ENCODE measurements around the gene MRPL34.

The MRPL34 gene

DNA sequence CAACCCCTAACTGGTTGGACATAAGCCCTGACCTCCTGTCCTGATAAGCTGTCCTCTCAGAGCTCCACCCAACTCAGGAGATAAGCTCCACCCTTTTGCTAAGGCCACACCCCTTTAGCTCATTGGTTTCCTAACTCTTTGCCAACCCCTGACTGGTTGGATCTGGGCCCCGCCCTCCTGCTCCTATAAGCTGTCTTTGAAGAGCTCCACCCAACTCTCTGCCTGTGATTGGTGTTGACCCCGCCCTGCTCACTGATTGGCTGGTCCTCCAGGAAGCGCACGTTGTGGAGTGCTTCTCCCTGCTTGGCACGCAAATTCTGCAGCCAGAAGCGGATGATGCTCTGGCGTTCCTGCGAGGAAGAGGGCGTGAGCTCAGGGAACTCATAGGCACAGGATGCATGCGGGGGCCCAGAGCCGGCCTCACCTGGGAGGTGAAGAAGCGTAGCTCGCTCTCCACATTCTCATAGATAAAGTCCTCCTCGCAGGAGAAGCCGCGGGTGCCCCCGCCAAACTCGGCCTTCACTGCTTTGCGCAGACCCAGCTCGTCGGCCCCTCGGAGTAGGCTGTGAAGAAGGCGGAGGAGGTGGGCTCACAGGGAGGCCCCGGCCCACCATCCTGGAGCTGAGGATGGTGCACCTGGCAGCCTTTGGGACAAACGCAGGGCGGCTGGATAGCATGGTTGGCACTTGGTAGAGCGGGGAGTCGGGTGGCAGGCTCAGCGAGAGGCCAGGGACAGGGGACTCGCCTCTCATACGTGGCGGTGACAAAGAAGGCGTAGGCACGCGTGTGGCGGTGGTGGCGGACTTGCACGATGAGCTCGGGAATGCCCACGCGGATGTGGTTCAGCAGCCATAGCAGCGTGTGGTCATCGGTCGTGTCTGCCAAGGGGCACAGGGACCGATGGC is 27.3 kb downstream of the MRPL34 start:
- Histone ChIP-seq H3K9me2 (replicated peaks; ENCODE audit: insufficient read depth, low read length) (no peaks in the 10 kb centered on the region), H3K36me3 (replicated peaks; ENCODE audit: insufficient read depth, low read length) (no peaks in the 10 kb centered on the region), H3K4me2 (ENCODE audit: low read depth, low read length) (no peak overlapping the region), H3F3A (ENCODE audit: insufficient read depth, low read length) (peaks cover 18% of the 10 kb centered on the region), H3K79me2 (ENCODE audit: low read length) (peaks cover 1% of the 10 kb centered on the region), H3K9me3 (replicated peaks; ENCODE audit: insufficient read depth, low read length) (no peaks in the 10 kb centered on the region), H2AFZ (ENCODE audit: low read length) (no peak overlapping the region), H3K9ac (ENCODE audit: low read length) (no peak overlapping the region), H3K4me3 (ENCODE audit: low read length) (no peak overlapping the region), H3K27ac (ENCODE audit: low read length) (no peak overlapping the region), H4K20me1 (ENCODE audit: insufficient read depth, low read length) (no peaks in the 10 kb centered on the region), H3K27me3 (replicated peaks; ENCODE audit: insufficient read depth, low read length) (peaks cover 31% of the 10 kb centered on the region), H3K4me1 (ENCODE audit: low read length) (0 out of 2 replicates have a peak, but pooled peaks cover 5% of the 10 kb centered on the region)
- no peak for TF ChIP-seq EZH2phosphoT487 (IDR thresholded peaks at IDR 0.05; ENCODE audit: low read length)
- no peak for TF ChIP-seq EZH2 (optimal IDR thresholded peaks at IDR 0.05; ENCODE audit: low read depth, low read length)
- TF ChIP-seq, protein P1, sequence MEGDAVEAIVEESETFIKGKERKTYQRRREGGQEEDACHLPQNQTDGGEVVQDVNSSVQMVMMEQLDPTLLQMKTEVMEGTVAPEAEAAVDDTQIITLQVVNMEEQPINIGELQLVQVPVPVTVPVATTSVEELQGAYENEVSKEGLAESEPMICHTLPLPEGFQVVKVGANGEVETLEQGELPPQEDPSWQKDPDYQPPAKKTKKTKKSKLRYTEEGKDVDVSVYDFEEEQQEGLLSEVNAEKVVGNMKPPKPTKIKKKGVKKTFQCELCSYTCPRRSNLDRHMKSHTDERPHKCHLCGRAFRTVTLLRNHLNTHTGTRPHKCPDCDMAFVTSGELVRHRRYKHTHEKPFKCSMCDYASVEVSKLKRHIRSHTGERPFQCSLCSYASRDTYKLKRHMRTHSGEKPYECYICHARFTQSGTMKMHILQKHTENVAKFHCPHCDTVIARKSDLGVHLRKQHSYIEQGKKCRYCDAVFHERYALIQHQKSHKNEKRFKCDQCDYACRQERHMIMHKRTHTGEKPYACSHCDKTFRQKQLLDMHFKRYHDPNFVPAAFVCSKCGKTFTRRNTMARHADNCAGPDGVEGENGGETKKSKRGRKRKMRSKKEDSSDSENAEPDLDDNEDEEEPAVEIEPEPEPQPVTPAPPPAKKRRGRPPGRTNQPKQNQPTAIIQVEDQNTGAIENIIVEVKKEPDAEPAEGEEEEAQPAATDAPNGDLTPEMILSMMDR (IDR thresholded peaks at IDR 0.05; ENCODE audit: low read length) = no peak
- peak; percentile 37 for DNase-seq

DNA sequence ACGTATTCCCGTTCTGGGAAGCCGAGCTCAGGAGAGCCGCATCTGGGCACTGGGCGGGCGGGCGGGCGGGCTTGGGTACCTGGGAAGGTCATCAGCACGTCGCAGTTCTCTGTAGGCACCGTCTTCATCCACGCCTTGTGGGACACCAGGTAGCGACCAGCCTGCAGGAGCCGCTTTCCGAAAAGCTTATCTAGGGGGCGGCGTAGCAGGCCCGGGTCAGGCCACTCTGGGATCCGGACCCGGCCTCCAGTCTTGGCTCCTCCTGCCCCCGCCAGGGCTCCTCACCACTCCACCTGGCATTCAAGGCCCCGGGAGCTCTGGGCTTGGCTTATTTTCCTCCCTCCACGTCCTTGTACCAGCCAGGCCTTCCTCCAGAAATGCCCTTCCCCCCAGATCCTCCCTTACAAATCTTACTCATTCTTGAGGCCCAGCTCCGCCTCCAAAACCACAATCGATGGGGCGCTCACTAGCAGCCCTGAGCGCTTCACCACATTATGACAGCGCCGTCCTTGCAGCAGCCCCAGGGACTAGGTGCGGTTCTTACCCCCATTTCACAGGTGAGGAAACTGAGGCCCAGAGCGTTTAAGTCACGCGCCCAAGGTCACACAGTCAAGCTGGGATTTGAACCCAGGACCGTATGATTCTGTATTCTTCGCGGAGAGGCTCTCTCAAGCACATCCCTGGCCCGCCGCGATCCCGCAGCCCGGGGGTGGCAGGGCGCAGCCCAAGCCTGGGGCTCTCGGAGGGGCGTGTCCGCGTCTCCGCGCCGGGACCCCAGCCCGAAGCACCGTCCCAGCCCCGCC is 28.1 kb downstream of the MRPL34 start:
- Histone ChIP-seq H3K4me2 (ENCODE audit: low read depth, low read length) (peak overlapping the region; percentile 87), H3K27ac (ENCODE audit: low read length) (no peak overlapping the region), H4K20me1 (ENCODE audit: insufficient read depth, low read length) (no peaks in the 10 kb centered on the region), H3K9ac (ENCODE audit: low read length) (peak overlapping the region; percentile 41; the same call in 1 of the 2 replicates), H3K79me2 (ENCODE audit: low read length) (peaks cover 10% of the 10 kb centered on the region), H3K36me3 (replicated peaks; ENCODE audit: insufficient read depth, low read length) (no peaks in the 10 kb centered on the region), H3F3A (ENCODE audit: insufficient read depth, low read length) (peaks cover 18% of the 10 kb centered on the region), H3K9me3 (replicated peaks; ENCODE audit: insufficient read depth, low read length) (no peaks in the 10 kb centered on the region), H2AFZ (ENCODE audit: low read length) (peak overlapping the region; percentile 83), H3K4me3 (ENCODE audit: low read length) (peak overlapping the region; percentile 69), H3K4me1 (ENCODE audit: low read length) (peaks cover 10% of the 10 kb centered on the region), H3K9me2 (replicated peaks; ENCODE audit: insufficient read depth, low read length) (no peaks in the 10 kb centered on the region), H3K27me3 (replicated peaks; ENCODE audit: insufficient read depth, low read length) (peaks cover 26% of the 10 kb centered on the region)
- TF ChIP-seq EZH2 (optimal IDR thresholded peaks at IDR 0.05; ENCODE audit: low read depth, low read length) (no peak), EZH2phosphoT487 (IDR thresholded peaks at IDR 0.05; ENCODE audit: low read length) (no peak)
- TF ChIP-seq, protein P1 (IDR thresholded peaks at IDR 0.05; ENCODE audit: low read length) = no peak
- peak; percentile 43 for DNase-seq

DNA sequence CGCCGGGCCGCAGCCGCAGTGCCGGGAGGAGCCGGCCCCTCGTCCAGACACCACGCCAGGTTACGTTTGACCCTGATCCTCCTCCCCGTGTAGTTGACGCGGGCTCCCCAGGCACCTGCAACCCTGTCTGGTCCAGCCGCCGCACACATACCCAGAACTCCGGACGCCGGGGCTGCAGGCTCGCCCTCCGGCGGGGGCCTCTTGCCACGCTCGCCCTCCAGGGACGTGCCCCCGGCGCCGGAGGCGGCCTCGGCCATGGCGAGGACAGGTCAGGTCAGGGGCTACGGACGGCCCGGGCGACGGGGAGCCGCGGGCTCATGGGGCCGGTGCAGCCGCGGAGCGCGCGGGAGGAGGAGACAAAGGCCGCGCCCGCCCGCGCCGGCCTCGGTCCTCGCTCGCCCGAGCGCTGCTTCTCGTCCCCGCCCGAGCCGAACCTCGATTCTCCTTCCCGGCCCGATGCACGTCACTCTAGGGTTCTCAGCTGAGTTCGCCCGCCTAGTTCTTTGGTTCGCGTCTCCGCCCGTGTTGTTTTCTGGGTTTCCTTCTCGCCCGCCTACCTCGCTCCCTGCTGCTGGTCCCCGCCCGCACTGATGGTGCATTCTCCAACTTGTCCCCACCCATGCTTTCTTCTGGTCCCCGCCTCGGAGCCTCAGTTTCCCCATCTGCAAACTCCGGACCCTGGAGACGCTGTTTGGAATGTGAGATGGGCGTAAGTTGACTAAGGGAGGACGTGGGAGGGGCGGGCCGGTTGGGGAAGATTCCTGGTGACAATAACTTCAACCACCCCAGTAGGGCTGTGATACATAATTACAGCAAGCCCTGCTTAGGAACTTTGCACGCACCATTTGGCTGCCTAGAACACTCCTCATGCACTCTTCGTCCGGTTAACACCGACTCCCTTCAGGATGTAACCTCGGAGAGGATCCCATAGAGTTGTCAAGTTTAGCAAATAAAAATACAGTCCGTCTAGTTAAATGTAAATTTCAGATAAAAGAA is 29.0 kb downstream of the MRPL34 start, which contains the start of gene ANO8:
TSS of gene ANO8 (minus strand) at position 442 of the 996 bp plus-strand sequence. CDS start at position 257, 185 bp downstream.
- Histone ChIP-seq H3K4me3 (ENCODE audit: low read length) (peak within 1 kb of the TSS; percentile 69), H3K4me2 (ENCODE audit: low read depth, low read length) (peak within 1 kb of the TSS; percentile 87), H3K9me2 (replicated peaks; ENCODE audit: insufficient read depth, low read length) (no peaks in the 10 kb centered on the region), H3K79me2 (ENCODE audit: low read length) (peaks cover 12% of the 10 kb centered on the region), H3K36me3 (replicated peaks; ENCODE audit: insufficient read depth, low read length) (no peaks in the 10 kb centered on the region), H3F3A (ENCODE audit: insufficient read depth, low read length) (peaks cover 18% of the 10 kb centered on the region), H2AFZ (ENCODE audit: low read length) (peak within 1 kb of the TSS; percentile 83), H3K27me3 (replicated peaks; ENCODE audit: insufficient read depth, low read length) (peaks cover 17% of the 10 kb centered on the region), H3K9ac (ENCODE audit: low read length) (peak within 1 kb of the TSS; percentile 41; the same call in 1 of the 2 replicates), H3K4me1 (ENCODE audit: low read length) (peaks cover 10% of the 10 kb centered on the region), H4K20me1 (ENCODE audit: insufficient read depth, low read length) (no peaks in the 10 kb centered on the region), H3K9me3 (replicated peaks; ENCODE audit: insufficient read depth, low read length) (no peaks in the 10 kb centered on the region), H3K27ac (ENCODE audit: low read length) (no peak within 1 kb of the TSS)
- TF ChIP-seq, protein P1 (IDR thresholded peaks at IDR 0.05; ENCODE audit: low read length) = no peak
- TF ChIP-seq EZH2 (optimal IDR thresholded peaks at IDR 0.05; ENCODE audit: low read depth, low read length) (no peak), EZH2phosphoT487 (IDR thresholded peaks at IDR 0.05; ENCODE audit: low read length) (no peak)
- DNase-seq = peak; percentile 97

Data from MM.1S (cell line).